GM23248 (cell line): ENCODE data around the gene MTHFSD. TPM values are rescaled to one million over a fixed set of nuclear protein-coding genes. Genes with fewer than 3 reads are reported as not detected.
A peak's percentile ranks its signal among the peaks of the same experiment; 100 is the strongest.

Experiments
- DNase-seq: peaks from one replicate; pipeline ENCODE4 v3.0.0-alpha.2; 2015
- H2AFZ ChIP-seq: fragments of 200-600 bp; sonication (generic); 2 replicates; pipeline ENCODE4 v1.6.1; 2016; ENCODE audit warnings: antibody characterized with exemption
- H3F3A ChIP-seq: fragments of 200-600 bp; sonication (generic); 2 replicates; pipeline ENCODE4 v1.6.1; 2016; ENCODE audit warnings: mild to moderate bottlenecking, antibody characterized with exemption, mixed run types; ENCODE audit not compliant: insufficient read depth
- H3K27ac ChIP-seq: fragments of 200-600 bp; sonication (generic); 2 replicates; pipeline ENCODE4 v1.5.1; 2016; ENCODE audit warnings: mild to moderate bottlenecking
- H3K27me3 ChIP-seq: fragments of 200-600 bp; sonication (generic); replicated peaks from 2 replicates; pipeline ENCODE4 v1.6.1; 2016; ENCODE audit warnings: mild to moderate bottlenecking; ENCODE audit not compliant: insufficient read depth
- H3K36me3 ChIP-seq: fragments of 200-600 bp; sonication (generic); 2 replicates; pipeline ENCODE4 v1.6.1; 2016; ENCODE audit warnings: low read depth, mild to moderate bottlenecking
- H3K4me1 ChIP-seq: fragments of 200-600 bp; sonication (generic); 2 replicates; pipeline ENCODE4 v1.6.1; 2016; ENCODE audit warnings: mild to moderate bottlenecking; ENCODE audit not compliant: insufficient read depth
- H3K4me2 ChIP-seq: fragments of 200-600 bp; sonication (generic); one replicate; pipeline ENCODE4 v1.6.1; 2016; ENCODE audit warnings: mild to moderate bottlenecking; ENCODE audit not compliant: unreplicated experiment
- H3K4me3 ChIP-seq: fragments of 200-600 bp; sonication (generic); 2 replicates; pipeline ENCODE4 v1.5.1; 2016; ENCODE audit warnings: mild to moderate bottlenecking
- H3K79me2 ChIP-seq: fragments of 200-600 bp; sonication (generic); 2 replicates; pipeline ENCODE4 v1.6.1; 2016; ENCODE audit warnings: mild to moderate bottlenecking; ENCODE audit not compliant: insufficient read depth
- H3K9ac ChIP-seq: fragments of 200-600 bp; sonication (generic); 2 replicates; pipeline ENCODE4 v1.6.1; 2016; ENCODE audit warnings: mild to moderate bottlenecking
- H3K9me2 ChIP-seq: fragments of 200-600 bp; sonication (generic); 2 replicates; pipeline ENCODE4 v1.6.1; 2016; ENCODE audit warnings: mixed run types, mild to moderate bottlenecking, moderate library complexity; ENCODE audit not compliant: insufficient read depth
- H3K9me3 ChIP-seq: fragments of 200-600 bp; sonication (generic); one replicate; pipeline ENCODE4 v1.6.1; 2017; ENCODE audit warnings: low read depth
- H4K20me1 ChIP-seq: fragments of 200-600 bp; sonication (generic); 2 replicates; pipeline ENCODE4 v1.6.0; 2016; ENCODE audit not compliant: insufficient read depth
- EZH2 ChIP-seq: fragments of 200-600 bp; sonication (generic); IDR thresholded peaks from 2 replicates; pipeline ENCODE4 v1.6.1; 2018; ENCODE audit warnings: antibody characterized with exemption, mild to moderate bottlenecking; ENCODE audit not compliant: insufficient read depth, poor library complexity, severe bottlenecking
- EZH2phosphoT487 ChIP-seq: fragments of 200-600 bp; sonication (generic); IDR thresholded peaks from 2 replicates; pipeline ENCODE4 v1.6.1; 2018; ENCODE audit warnings: antibody characterized with exemption, moderate library complexity, mild to moderate bottlenecking, low read depth; ENCODE audit not compliant: insufficient read depth
- WGBS, 2 experiments: methylation state at CpG; one replicate each; pipeline ENCODE4 v1.1.6; 2015 to 2017; ENCODE audit warnings: low lambda C conversion rate in 2 of 2, low coverage in 1 of 2; ENCODE audit errors: missing lambda C conversion rate in 2 of 2; 5-methylcytosine and 5-hydroxymethylcytosine counted together
- in situ Hi-C: fragments of 300-500 bp; cut with MboI; formaldehyde crosslinking; loops from 2 replicates; pipeline ENCODE4 v1.15.0; 2020
- polyA plus RNA-seq: library from polyadenylated mRNA; unstranded; fragments of >200 nt; fragmentation: Nextera tagmentation; extraction: Ambion mirVana; gene quantifications from 2 replicates; pipeline ENCODE4 v1.2.1, GENCODE V29; 2016
- total RNA-seq: library from RNA; depleted of rRNA; stranded (reverse); fragments of >200 nt; shearing (Covaris generic); gene quantifications from 2 replicates; pipeline ENCODE4 v1.2.3, GENCODE V29; 2014

The MTHFSD gene
- total and polyA plus RNA-seq, 2 experiments from 2014 or later: 12.9 to 14.0 TPM

DNA sequence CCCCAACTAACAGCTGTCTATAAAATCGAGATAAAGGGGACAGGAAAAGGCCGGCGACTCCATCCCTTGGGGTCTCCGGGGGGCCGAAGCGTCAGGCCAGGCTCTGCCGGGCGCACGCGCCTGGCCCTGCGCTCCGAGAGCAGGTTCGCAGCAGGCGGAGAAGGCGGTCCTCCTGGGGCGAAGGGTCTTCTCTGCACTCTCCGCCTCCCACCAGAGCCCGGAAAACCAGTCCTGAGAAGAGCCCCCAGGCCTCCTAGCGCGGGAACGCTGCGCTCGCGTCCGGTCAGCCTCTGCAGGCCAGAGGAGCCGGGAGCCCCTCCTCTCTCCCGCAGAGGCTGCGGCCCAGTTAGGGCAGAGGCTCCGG lies 39.6 kb downstream of the MTHFSD start:
- Histone ChIP-seq H3K4me2 (peak overlapping the region; percentile 50), H3F3A (no peaks in the 10 kb centered on the region), H3K9ac (no peak overlapping the region), H3K79me2 (peaks cover 32% of the 10 kb centered on the region), H4K20me1 (no peaks in the 10 kb centered on the region), H3K9me3 (no peaks in the 10 kb centered on the region), H3K36me3 (no peaks in the 10 kb centered on the region), H3K4me3 (peak overlapping the region; percentile 50), H3K27me3 (peaks cover 3% of the 10 kb centered on the region; the same call in 1 of the 2 replicates), H3K4me1 (no peaks in the 10 kb centered on the region), H2AFZ (peak overlapping the region; percentile 50), H3K9me2 (no peaks in the 10 kb centered on the region), H3K27ac (no peak overlapping the region)
- 28 to 30% methylated on average over 13 to 21 of the region's 29 CpGs for WGBS, 2 experiments
- DNase-seq: no peak
- TF ChIP-seq EZH2phosphoT487 (no peak), EZH2 (no peak)
- in situ Hi-C loops: loop anchor here (25.0 kb wide), 1 partner anchor 678 kb away; no protein-coding TSS in a partner anchor

GRCh38 chr16:86514481-86515376 lies 40.3 kb downstream of the MTHFSD start:
- Histone ChIP-seq H2AFZ (no peak overlapping the region), H3K4me1 (no peaks in the 10 kb centered on the region), H4K20me1 (no peaks in the 10 kb centered on the region), H3K9me3 (no peaks in the 10 kb centered on the region), H3K9me2 (no peaks in the 10 kb centered on the region), H3K27ac (no peak overlapping the region), H3K9ac (no peak overlapping the region), H3F3A (no peaks in the 10 kb centered on the region), H3K79me2 (peaks cover 32% of the 10 kb centered on the region), H3K27me3 (peaks cover 3% of the 10 kb centered on the region; the same call in 1 of the 2 replicates), H3K4me2 (no peak overlapping the region), H3K36me3 (no peaks in the 10 kb centered on the region), H3K4me3 (peak overlapping the region; percentile 50; the same call in 1 of the 2 replicates)
- TF ChIP-seq EZH2: no peak
- TF ChIP-seq EZH2phosphoT487: no peak
- in situ Hi-C loops: loop anchor here (25.0 kb wide), 1 partner anchor 677 kb away; no protein-coding TSS in a partner anchor
- no peak for DNase-seq
- WGBS, 2 experiments: 47% methylated on average over 18 of the region's 18 CpGs

DNA sequence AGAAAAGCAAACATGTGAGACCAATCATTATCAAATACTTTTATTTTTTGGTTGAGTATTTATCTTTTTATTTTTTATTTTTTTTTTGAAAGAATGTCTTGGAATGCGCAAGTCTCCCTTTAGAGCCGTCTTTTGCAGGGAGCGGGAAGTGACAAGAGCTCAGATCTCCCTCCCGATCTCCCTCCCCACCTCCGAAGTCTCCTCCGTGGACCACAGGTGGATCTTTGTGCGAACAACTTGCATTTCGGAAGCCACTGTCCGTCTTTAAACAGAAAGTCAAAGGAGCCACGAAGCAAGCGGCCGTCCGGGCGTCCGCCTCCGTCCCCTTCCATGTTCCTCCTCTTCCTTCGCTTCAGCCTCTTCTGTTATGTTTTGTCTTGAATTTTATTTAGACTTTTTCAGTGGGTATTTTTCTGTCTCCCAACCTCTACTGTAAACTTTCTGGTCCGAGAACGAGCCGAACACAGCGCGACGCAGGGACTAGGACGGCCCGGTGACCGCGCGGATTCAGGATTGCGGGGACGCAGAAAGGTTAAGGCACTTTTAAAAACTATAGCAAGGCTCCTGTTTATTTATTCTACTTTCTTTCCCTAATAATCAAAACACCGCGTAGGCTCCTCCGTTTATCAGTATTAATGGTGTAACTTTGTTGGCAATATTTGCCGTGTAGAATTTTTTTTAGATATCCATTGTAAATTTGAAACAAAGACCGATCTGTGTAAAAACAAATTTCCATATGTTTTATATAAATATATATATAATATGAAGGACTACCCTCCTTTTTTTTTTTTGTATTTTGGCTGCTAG lies 41.4 kb downstream of the MTHFSD start:
- in situ Hi-C loops: loop anchor here (25.0 kb wide), 1 partner anchor 676 kb away; no protein-coding TSS in a partner anchor

More for the DNA sequence above, 41.4 kb downstream of the MTHFSD start:
- peaks cover 32% of the 10 kb centered on the region for H3K79me2 ChIP-seq
- peaks cover 6% of the 10 kb centered on the region; the same call in 1 of the 2 replicates for H3K27me3 ChIP-seq
- H3K4me1 ChIP-seq: peaks cover 3% of the 10 kb centered on the region; the same call in 1 of the 2 replicates
- H3K9me3 ChIP-seq: no peaks in the 10 kb centered on the region
- H3K4me3 ChIP-seq: 0 out of 2 replicates have a peak overlapping the region, but pooled peaks have one; percentile 12
- no peaks in the 10 kb centered on the region for H4K20me1 ChIP-seq
- no peaks in the 10 kb centered on the region for H3K9me2 ChIP-seq
- no peak for DNase-seq
- peak overlapping the region; percentile 61 for H3K4me2 ChIP-seq
- TF ChIP-seq EZH2phosphoT487 (0 out of 2 replicates have a peak, but pooled peaks have one; percentile 26), EZH2 (no peak)
- H3F3A ChIP-seq: no peaks in the 10 kb centered on the region
- no peak overlapping the region for H3K27ac ChIP-seq
- no peak overlapping the region for H3K9ac ChIP-seq
- 59 to 60% methylated on average over 35 of the region's 35 CpGs for WGBS, 2 experiments
- H2AFZ ChIP-seq: no peak overlapping the region
- no peaks in the 10 kb centered on the region for H3K36me3 ChIP-seq
